ENCODE measurements around the gene RUNX2.

DNA sequence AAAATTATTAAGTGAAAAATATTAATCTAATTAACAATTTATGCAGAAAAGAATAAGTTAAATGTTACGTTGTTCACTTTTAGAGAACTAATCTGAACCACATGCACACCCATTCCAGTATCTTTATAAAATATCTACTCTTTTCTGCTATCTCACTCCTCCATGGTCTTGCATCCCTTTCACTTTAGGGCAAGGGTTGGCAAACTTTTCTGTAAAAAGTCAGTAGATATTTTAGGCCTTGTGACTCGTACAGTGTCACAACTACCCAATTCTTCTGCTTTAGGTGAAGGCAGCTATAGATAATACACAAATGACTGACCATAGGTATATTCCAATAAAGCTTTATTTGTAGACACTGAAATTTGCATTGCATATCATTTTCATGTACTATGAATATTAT, 89.3 kb downstream of the RUNX2 start:
- TF ChIP-seq ZNF311 (tag by site-specific recombination; IDR thresholded peaks at IDR 0.05; ENCODE audit: borderline replicate concordance) (no peak), ZNF776 (tag by site-specific recombination; IDR thresholded peaks at IDR 0.05; ENCODE audit: borderline replicate concordance) (no peak), ZNF501 (tag by site-specific recombination; IDR thresholded peaks at IDR 0.05) (no peak), ZNF23 (tag by site-specific recombination; IDR thresholded peaks at IDR 0.05; ENCODE audit: borderline replicate concordance) (no peak), ZNF416 (tag by site-specific recombination; IDR thresholded peaks at IDR 0.05) (no peak), GLI2 (tag by site-specific recombination; IDR thresholded peaks at IDR 0.05; ENCODE audit: borderline replicate concordance, low read depth) (no peak), ZNF624 (tag by site-specific recombination; IDR thresholded peaks at IDR 0.05) (no peak), EGR2 (tag by site-specific recombination; IDR thresholded peaks at IDR 0.05; ENCODE audit: low read depth) (no peak)
- TF ChIP-seq, protein P1, sequence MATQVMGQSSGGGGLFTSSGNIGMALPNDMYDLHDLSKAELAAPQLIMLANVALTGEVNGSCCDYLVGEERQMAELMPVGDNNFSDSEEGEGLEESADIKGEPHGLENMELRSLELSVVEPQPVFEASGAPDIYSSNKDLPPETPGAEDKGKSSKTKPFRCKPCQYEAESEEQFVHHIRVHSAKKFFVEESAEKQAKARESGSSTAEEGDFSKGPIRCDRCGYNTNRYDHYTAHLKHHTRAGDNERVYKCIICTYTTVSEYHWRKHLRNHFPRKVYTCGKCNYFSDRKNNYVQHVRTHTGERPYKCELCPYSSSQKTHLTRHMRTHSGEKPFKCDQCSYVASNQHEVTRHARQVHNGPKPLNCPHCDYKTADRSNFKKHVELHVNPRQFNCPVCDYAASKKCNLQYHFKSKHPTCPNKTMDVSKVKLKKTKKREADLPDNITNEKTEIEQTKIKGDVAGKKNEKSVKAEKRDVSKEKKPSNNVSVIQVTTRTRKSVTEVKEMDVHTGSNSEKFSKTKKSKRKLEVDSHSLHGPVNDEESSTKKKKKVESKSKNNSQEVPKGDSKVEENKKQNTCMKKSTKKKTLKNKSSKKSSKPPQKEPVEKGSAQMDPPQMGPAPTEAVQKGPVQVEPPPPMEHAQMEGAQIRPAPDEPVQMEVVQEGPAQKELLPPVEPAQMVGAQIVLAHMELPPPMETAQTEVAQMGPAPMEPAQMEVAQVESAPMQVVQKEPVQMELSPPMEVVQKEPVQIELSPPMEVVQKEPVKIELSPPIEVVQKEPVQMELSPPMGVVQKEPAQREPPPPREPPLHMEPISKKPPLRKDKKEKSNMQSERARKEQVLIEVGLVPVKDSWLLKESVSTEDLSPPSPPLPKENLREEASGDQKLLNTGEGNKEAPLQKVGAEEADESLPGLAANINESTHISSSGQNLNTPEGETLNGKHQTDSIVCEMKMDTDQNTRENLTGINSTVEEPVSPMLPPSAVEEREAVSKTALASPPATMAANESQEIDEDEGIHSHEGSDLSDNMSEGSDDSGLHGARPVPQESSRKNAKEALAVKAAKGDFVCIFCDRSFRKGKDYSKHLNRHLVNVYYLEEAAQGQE (tag by site-specific recombination; IDR thresholded peaks at IDR 0.05), result no peak
- TF ChIP-seq, protein P2, sequence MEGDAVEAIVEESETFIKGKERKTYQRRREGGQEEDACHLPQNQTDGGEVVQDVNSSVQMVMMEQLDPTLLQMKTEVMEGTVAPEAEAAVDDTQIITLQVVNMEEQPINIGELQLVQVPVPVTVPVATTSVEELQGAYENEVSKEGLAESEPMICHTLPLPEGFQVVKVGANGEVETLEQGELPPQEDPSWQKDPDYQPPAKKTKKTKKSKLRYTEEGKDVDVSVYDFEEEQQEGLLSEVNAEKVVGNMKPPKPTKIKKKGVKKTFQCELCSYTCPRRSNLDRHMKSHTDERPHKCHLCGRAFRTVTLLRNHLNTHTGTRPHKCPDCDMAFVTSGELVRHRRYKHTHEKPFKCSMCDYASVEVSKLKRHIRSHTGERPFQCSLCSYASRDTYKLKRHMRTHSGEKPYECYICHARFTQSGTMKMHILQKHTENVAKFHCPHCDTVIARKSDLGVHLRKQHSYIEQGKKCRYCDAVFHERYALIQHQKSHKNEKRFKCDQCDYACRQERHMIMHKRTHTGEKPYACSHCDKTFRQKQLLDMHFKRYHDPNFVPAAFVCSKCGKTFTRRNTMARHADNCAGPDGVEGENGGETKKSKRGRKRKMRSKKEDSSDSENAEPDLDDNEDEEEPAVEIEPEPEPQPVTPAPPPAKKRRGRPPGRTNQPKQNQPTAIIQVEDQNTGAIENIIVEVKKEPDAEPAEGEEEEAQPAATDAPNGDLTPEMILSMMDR (tag by site-specific recombination; IDR thresholded peaks at IDR 0.05), result no peak
- TF ChIP-seq, protein P3, sequence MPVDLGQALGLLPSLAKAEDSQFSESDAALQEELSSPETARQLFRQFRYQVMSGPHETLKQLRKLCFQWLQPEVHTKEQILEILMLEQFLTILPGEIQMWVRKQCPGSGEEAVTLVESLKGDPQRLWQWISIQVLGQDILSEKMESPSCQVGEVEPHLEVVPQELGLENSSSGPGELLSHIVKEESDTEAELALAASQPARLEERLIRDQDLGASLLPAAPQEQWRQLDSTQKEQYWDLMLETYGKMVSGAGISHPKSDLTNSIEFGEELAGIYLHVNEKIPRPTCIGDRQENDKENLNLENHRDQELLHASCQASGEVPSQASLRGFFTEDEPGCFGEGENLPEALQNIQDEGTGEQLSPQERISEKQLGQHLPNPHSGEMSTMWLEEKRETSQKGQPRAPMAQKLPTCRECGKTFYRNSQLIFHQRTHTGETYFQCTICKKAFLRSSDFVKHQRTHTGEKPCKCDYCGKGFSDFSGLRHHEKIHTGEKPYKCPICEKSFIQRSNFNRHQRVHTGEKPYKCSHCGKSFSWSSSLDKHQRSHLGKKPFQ (tag by site-specific recombination; IDR thresholded peaks at IDR 0.05), result no peak
